LNCaP clone FGC (cell line): ENCODE measurements around the gene SOAT1.
A peak's percentile ranks its signal among the peaks of the same experiment; 100 is the strongest.
"Not testable (repeated sequence)": the region's sequence is repeated elsewhere in the genome, so short reads cannot be mapped to it uniquely, and the experiment has no call there.

Experiments used
- DNase-seq: peaks from one replicate; pipeline ENCODE4 v3.0.0-alpha.2; 2011; ENCODE audit warnings: low read depth
- H3K4me3 ChIP-seq: 2 replicates; pipeline ENCODE4 v1.5.1; 2011; ENCODE audit warnings: mild to moderate bottlenecking, low read depth, low read length, control low read depth
- CTCF ChIP-seq: IDR thresholded peaks from 2 replicates; pipeline ENCODE4 v1.5.1; 2012; ENCODE audit warnings: mild to moderate bottlenecking; ENCODE audit not compliant: control insufficient read depth, insufficient read depth; ENCODE audit errors: extremely low read depth

The SOAT1 gene

GRCh38 chr1:179393721-179394120 lies 100.1 kb downstream of the SOAT1 start:
- no peak for TF ChIP-seq CTCF
- H3K4me3 ChIP-seq = no peak overlapping the region

GRCh38 chr1:179399399-179399798 lies 105.8 kb downstream of the SOAT1 start:
- not testable (repeated sequence) for H3K4me3 ChIP-seq
- DNase-seq = peak; percentile 14

More at GRCh38 chr1:179393721-179394120, 100.1 kb downstream of the SOAT1 start:
- DNase-seq = no peak
